Adrenal gland (tissue), 12 donors: ENCODE measurements around the gene CDH4. TPM values are rescaled to one million over a fixed set of nuclear protein-coding genes. Genes with fewer than 3 reads are reported as not detected.
A peak's percentile ranks its signal among the peaks of the same experiment; 100 is the strongest.

Source experiments
- DNase-seq, 7 donors: peaks; one replicate each; pipeline ENCODE4 v3.0.0-alpha.2; 2019 to 2020
- H3K27ac ChIP-seq, 5 donors: fragments of 200-600 bp; sonication (generic) in 4 of 5; 1 replicate in 3 of 5; 2 replicates in 2 of 5; pipeline versions ENCODE4 v1.5.1 to v1.8.0; 2016 to 2020; ENCODE audit warnings: mild to moderate bottlenecking in 1 of 5
- H3K27me3 ChIP-seq: fragments of 200-600 bp; 2 replicates; pipeline ENCODE4 v1.8.0; 2021
- H3K36me3 ChIP-seq, 2 donors: fragments of 200-600 bp; replicated peaks in 1 of 2; 1 replicate in 1 of 2; 2 replicates in 1 of 2; pipeline versions ENCODE4 v1.5.1 to v1.8.0; 2018 to 2022
- H3K4me1 ChIP-seq, 2 donors: fragments of 200-600 bp; replicated peaks in 1 of 2; 1 replicate in 1 of 2; 2 replicates in 1 of 2; pipeline versions ENCODE4 v1.5.1 to v1.8.0; 2018 to 2021
- H3K4me3 ChIP-seq, 4 donors: fragments of 200-600 bp; sonication (generic) in 3 of 4; one replicate each; pipeline ENCODE4 v1.5.1; 2016 to 2018
- H3K9me3 ChIP-seq, 3 donors: fragments of 200-600 bp; sonication (generic) in 1 of 3; replicated peaks in 1 of 3; 1 replicate in 2 of 3; 2 replicates in 1 of 3; pipeline versions ENCODE4 v1.5.1 to v1.8.0; 2016 to 2021
- CTCF ChIP-seq, 6 experiments: fragments of 450-650 bp in 4 of 6; fragments of 200-600 bp in 2 of 6; sonication (generic) in 1 of 6; IDR thresholded peaks; 1 replicate in 5 of 6; 2 replicates in 1 of 6; pipeline versions ENCODE4 v1.5.1 to v1.8.0; 2016 to 2021; ENCODE audit warnings: antibody characterized with exemption in 6 of 6, mild to moderate bottlenecking in 2 of 6, moderate library complexity in 1 of 6
- POLR2A ChIP-seq, 2 donors: fragments of 450-650 bp; IDR thresholded peaks; one replicate each; pipeline ENCODE4 v1.6.1; 2017; ENCODE audit warnings: antibody characterized with exemption in 2 of 2, mild to moderate bottlenecking in 2 of 2, moderate library complexity in 1 of 2
- WGBS, 4 donors: extraction: QIAGEN DNeasy Blood & Tissue Kit in 2 of 4; methylation state at CpG; one replicate each; pipeline versions ENCODE4 v1.1.5 to v1.1.7; 2013 to 2017; 5-methylcytosine and 5-hydroxymethylcytosine counted together
- intact Hi-C, 2 donors: fragments of 100-400 bp; cut with DNase I; formaldehyde crosslinking; loops; one replicate each; pipeline versions ENCODE4 v1.14.1 to v1.15.0; 2022 to 2023
- polyA plus RNA-seq, 3 donors: library from polyadenylated mRNA; stranded (reverse); fragments of 200-250 nt in 2 of 3; fragments of 350-450 nt in 1 of 3; fragmentation: Illumina TruSeq in 1 of 3; extraction: RNeasy Lipid Tissue Mini Kit (QIAGEN cat#74804) in 1 of 3; gene quantifications; one replicate each; pipeline ENCODE4 v1.2.3, GENCODE V29; 2013 to 2014
- total RNA-seq, 9 donors: library from RNA; depleted of rRNA in 4 of 9; stranded (reverse); fragments of >200 nt in 4 of 9; fragments of 120-200 nt in 1 of 9; fragmentation: NEBNext Ultra II Directional in 1 of 9; extraction: Animal tissue kit (Norgen Biotek cat#: 25700) in 1 of 9; gene quantifications; one replicate each; pipeline versions ENCODE4 v1.1.0 to v1.2.4, GENCODE V29; 2013 to 2023
- donor health status: healthy with polysubstance abuse.
- donor health status: Bipolar disorder and iron deficiency.
- donor health status: DM: yes; HTN: yes; CAD: no.
- donor health status: DM: no; HTN: no; CAD: no.
- donor health status: DM: no; HTN: no; CAD: no.
- donor health status: DM: yes; HTN: yes; CAD: no.

CDH4 gene
- total and polyA plus RNA-seq, 12 donors: 0.08 to 0.53 (median 0.20) TPM; not detected in 3

DNA sequence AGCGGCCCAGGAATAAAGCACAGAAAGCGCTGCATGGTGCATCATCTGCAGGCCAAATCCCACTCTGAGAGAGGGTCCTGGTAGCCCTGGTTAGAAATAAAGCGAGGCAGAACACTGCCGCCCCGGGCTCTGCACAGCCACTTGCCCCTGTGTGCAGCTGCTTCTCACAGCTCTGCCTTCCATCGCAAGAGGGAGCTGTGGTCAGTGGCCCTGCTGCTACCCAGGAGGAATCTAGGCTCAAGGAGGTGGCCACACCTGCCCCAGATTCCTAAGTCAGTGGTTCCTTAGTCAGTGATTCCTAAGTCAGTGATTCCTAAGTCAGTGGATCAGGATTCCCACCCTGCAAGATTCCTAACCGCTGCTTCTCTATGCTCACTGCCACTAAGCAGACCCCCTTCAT is 8.8 kb downstream of the CDH4 start:
- WGBS, 4 donors: 66 to 79% (median 73%) methylated on average over 4 to 7 of the region's 7 CpGs
- no peaks in the 10 kb centered on the region for H3K9me3 ChIP-seq
- no peaks in the 10 kb centered on the region for H3K4me1 ChIP-seq
- no peak overlapping the region for H3K4me3 ChIP-seq
- H3K36me3 ChIP-seq: no peaks in the 10 kb centered on the region
- no peak overlapping the region for H3K27ac ChIP-seq
- no peak for DNase-seq
- peaks cover 18% of the 10 kb centered on the region for H3K27me3 ChIP-seq
- intact Hi-C loops: no loop called here
- no peak for TF ChIP-seq POLR2A (IDR thresholded peaks at IDR 0.05)

DNA sequence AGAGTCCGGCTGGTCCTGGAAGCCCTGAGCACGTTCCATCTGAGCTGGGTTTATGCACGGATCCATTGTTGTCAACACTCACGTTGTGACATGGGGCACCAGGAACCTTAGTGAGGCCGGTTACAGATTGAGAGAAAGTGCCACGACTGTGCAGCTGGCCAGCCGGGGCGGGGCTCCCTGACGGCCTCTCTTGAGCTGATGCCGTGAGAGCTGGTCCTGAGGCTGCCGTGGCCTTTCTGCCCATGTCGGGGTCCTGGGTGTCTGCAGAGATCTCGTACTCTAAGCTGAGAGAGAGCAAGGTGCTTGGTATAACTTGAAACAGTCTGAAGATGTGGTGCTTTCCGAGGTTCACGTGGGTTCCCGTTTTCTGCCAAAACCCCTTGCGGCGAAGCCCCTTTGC is 10.0 kb downstream of the CDH4 start:
- H3K4me3 ChIP-seq: no peak overlapping the region
- no peaks in the 10 kb centered on the region for H3K9me3 ChIP-seq
- intact Hi-C loops: no loop called here
- H3K27me3 ChIP-seq: peaks cover 15% of the 10 kb centered on the region
- no peaks in the 10 kb centered on the region for H3K36me3 ChIP-seq
- no peak for TF ChIP-seq CTCF (IDR thresholded peaks at IDR 0.05)
- no peak overlapping the region for H3K27ac ChIP-seq
- H3K4me1 ChIP-seq: no peaks in the 10 kb centered on the region
- no peak for DNase-seq
- WGBS, 4 donors: 57 to 71% (median 68%) methylated on average over 9 to 18 of the region's 18 CpGs

DNA sequence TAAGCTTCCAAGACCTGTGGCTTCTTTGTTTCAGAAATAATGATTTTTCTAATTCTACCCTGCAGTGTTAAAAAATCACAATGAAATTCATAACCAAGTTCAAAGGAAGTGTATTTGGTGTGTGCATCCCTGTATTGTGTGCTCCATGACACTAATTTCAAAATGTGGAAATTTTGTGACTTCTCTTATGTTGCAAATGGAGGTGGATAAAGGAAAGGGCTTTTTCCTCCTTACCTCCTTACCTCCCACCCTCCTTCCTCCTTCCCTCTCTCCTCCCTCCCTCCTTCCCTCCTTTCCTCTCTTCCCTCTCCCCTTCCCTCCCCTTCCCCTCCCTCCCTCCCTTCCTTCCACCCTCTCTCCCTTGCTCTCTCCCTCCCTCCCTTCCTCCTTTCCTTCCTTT is 10.5 kb downstream of the CDH4 start:
- H3K36me3 ChIP-seq: no peaks in the 10 kb centered on the region
- no peaks in the 10 kb centered on the region for H3K4me1 ChIP-seq
- H3K9me3 ChIP-seq: no peaks in the 10 kb centered on the region
- DNase-seq: no peak
- no peak overlapping the region for H3K27ac ChIP-seq
- intact Hi-C loops: no loop called here
- no peak overlapping the region for H3K4me3 ChIP-seq
- peaks cover 13% of the 10 kb centered on the region for H3K27me3 ChIP-seq
- no peak for TF ChIP-seq POLR2A (IDR thresholded peaks at IDR 0.05)
- no peak for TF ChIP-seq CTCF (IDR thresholded peaks at IDR 0.05)

- Histone ChIP-seq H3K4me1 (no peaks in the 10 kb centered on the region), H3K27me3 (peaks cover 13% of the 10 kb centered on the region), H3K36me3 (no peaks in the 10 kb centered on the region), H3K9me3 (no peaks in the 10 kb centered on the region), H3K27ac (no peak overlapping the region), H3K4me3 (no peak overlapping the region)
- peak in 5 of 7 donors; percentile 18 to 53 (median 30) for DNase-seq
- TF ChIP-seq POLR2A (IDR thresholded peaks at IDR 0.05) (no peak), CTCF (IDR thresholded peaks at IDR 0.05) (peak; percentile 46 to 72 (median 56))
- intact Hi-C loops: no loop called here
- 36 to 40% (median 37%) methylated on average over 10 of the region's 10 CpGs for WGBS, 4 donors
Measured at GRCh38 chr20:61263084-61263695, 11.1 kb downstream of the CDH4 start.

- TF ChIP-seq CTCF (IDR thresholded peaks at IDR 0.05) (no peak), POLR2A (IDR thresholded peaks at IDR 0.05) (no peak)
- Histone ChIP-seq H3K4me3 (no peak overlapping the region), H3K27ac (no peak overlapping the region), H3K4me1 (no peaks in the 10 kb centered on the region), H3K9me3 (no peaks in the 10 kb centered on the region), H3K27me3 (peaks cover 13% of the 10 kb centered on the region), H3K36me3 (no peaks in the 10 kb centered on the region)
- no peak for DNase-seq
- intact Hi-C loops: no loop called here
- WGBS, 4 donors: 80 to 88% (median 84%) methylated on average over 9 of the region's 9 CpGs
Measured at GRCh38 chr20:61263938-61264337, 11.9 kb downstream of the CDH4 start.
